Rectal smooth muscle tissue (tissue), 1 donor: ENCODE data around the gene ANKRD29.
A peak's percentile ranks its signal among the peaks of the same experiment; 100 is the strongest.

Experiments used
- H3K27ac ChIP-seq: one replicate; pipeline ENCODE4 v1.7.0; 2013; ENCODE audit warnings: low read depth, low read length, inconsistent platforms
- H3K27me3 ChIP-seq: one replicate; pipeline ENCODE4 v1.7.0; 2013; ENCODE audit warnings: low read length; ENCODE audit not compliant: control insufficient read depth, insufficient read depth
- H3K36me3 ChIP-seq: one replicate; pipeline ENCODE4 v1.7.0; 2013; ENCODE audit warnings: low read length; ENCODE audit not compliant: control insufficient read depth, insufficient read depth
- H3K4me1 ChIP-seq: one replicate; pipeline ENCODE4 v1.7.0; 2013; ENCODE audit warnings: low read length; ENCODE audit not compliant: control insufficient read depth, insufficient read depth
- H3K4me3 ChIP-seq: one replicate; pipeline ENCODE4 v1.7.0; 2013; ENCODE audit warnings: low read length
- H3K9ac ChIP-seq: one replicate; pipeline ENCODE4 v1.7.0; 2013; ENCODE audit warnings: low read length

ANKRD29 gene

GRCh38 chr18:23694637-23695430, 32.1 kb upstream of the ANKRD29 start:
- no peak overlapping the region for H3K27ac ChIP-seq
- H3K4me1 ChIP-seq: no peaks in the 10 kb centered on the region
- no peaks in the 10 kb centered on the region for H3K27me3 ChIP-seq
- H3K36me3 ChIP-seq: no peaks in the 10 kb centered on the region
- H3K4me3 ChIP-seq: no peak overlapping the region
- H3K9ac ChIP-seq: no peak overlapping the region

- no peak overlapping the region for H3K4me3 ChIP-seq
- H3K27ac ChIP-seq: no peak overlapping the region
Measured at GRCh38 chr18:23693846-23694245, 31.1 kb upstream of the ANKRD29 start.

GRCh38 chr18:23690505-23691068, 27.9 kb upstream of the ANKRD29 start:
- H3K27me3 ChIP-seq: peaks cover 4% of the 10 kb centered on the region
- no peaks in the 10 kb centered on the region for H3K4me1 ChIP-seq
- H3K36me3 ChIP-seq: no peaks in the 10 kb centered on the region
- no peak overlapping the region for H3K9ac ChIP-seq
- H3K4me3 ChIP-seq: peak overlapping the region; percentile 63
- H3K27ac ChIP-seq: no peak overlapping the region

More at GRCh38 chr18:23693846-23694245, 31.1 kb upstream of the ANKRD29 start:
- no peaks in the 10 kb centered on the region for H3K36me3 ChIP-seq
- H3K9ac ChIP-seq: no peak overlapping the region
- H3K4me1 ChIP-seq: no peaks in the 10 kb centered on the region
- peaks cover under 1% of the 10 kb centered on the region for H3K27me3 ChIP-seq

GRCh38 chr18:23689616-23690504, 27.1 kb upstream of the ANKRD29 start:
- no peak overlapping the region for H3K27ac ChIP-seq
- peaks cover 4% of the 10 kb centered on the region for H3K27me3 ChIP-seq
- peak overlapping the region; percentile 63 for H3K4me3 ChIP-seq
- no peaks in the 10 kb centered on the region for H3K36me3 ChIP-seq
- no peaks in the 10 kb centered on the region for H3K4me1 ChIP-seq
- H3K9ac ChIP-seq: no peak overlapping the region

GRCh38 chr18:23689031-23689615, 26.4 kb upstream of the ANKRD29 start, which contains the start of gene LAMA3:
TSS of gene LAMA3 (plus strand) at chr18:23689453. CDS start at chr18:23689684, 231 bp downstream.
- no peak within 1 kb of the TSS for H3K9ac ChIP-seq
- no peak within 1 kb of the TSS for H3K27ac ChIP-seq
- H3K36me3 ChIP-seq: no peaks in the 10 kb centered on the region
- no peaks in the 10 kb centered on the region for H3K4me1 ChIP-seq
- peak within 1 kb of the TSS; percentile 63 for H3K4me3 ChIP-seq
- H3K27me3 ChIP-seq: peaks cover 4% of the 10 kb centered on the region

- Histone ChIP-seq H3K4me1 (no peaks in the 10 kb centered on the region), H3K36me3 (no peaks in the 10 kb centered on the region), H3K9ac (no peak overlapping the region), H3K27me3 (peaks cover 4% of the 10 kb centered on the region), H3K4me3 (peak overlapping the region; percentile 63), H3K27ac (no peak overlapping the region)
Measured at GRCh38 chr18:23688528-23688927, 25.8 kb upstream of the ANKRD29 start.

GRCh38 chr18:23684515-23685197, 21.9 kb upstream of the ANKRD29 start:
- no peak overlapping the region for H3K4me3 ChIP-seq

GRCh38 chr18:23683671-23684070, 21.0 kb upstream of the ANKRD29 start:
- Histone ChIP-seq H3K4me3 (no peak overlapping the region), H3K27me3 (peaks cover 2% of the 10 kb centered on the region), H3K9ac (no peak overlapping the region), H3K27ac (no peak overlapping the region), H3K36me3 (no peaks in the 10 kb centered on the region), H3K4me1 (no peaks in the 10 kb centered on the region)

More at GRCh38 chr18:23684515-23685197, 21.9 kb upstream of the ANKRD29 start:
- H3K27me3 ChIP-seq: peaks cover 4% of the 10 kb centered on the region
- no peak overlapping the region for H3K27ac ChIP-seq
- no peak overlapping the region for H3K9ac ChIP-seq
- H3K4me1 ChIP-seq: no peaks in the 10 kb centered on the region
- no peaks in the 10 kb centered on the region for H3K36me3 ChIP-seq

GRCh38 chr18:23683155-23683554, 20.4 kb upstream of the ANKRD29 start:
- no peak overlapping the region for H3K4me3 ChIP-seq
- H3K27ac ChIP-seq: no peak overlapping the region
- H3K9ac ChIP-seq: no peak overlapping the region
- no peaks in the 10 kb centered on the region for H3K27me3 ChIP-seq
- H3K4me1 ChIP-seq: no peaks in the 10 kb centered on the region
- H3K36me3 ChIP-seq: no peaks in the 10 kb centered on the region

- no peak overlapping the region for H3K27ac ChIP-seq
Measured at GRCh38 chr18:23682472-23682871, 19.8 kb upstream of the ANKRD29 start.

GRCh38 chr18:23682045-23682444, 19.3 kb upstream of the ANKRD29 start:
- H3K4me3 ChIP-seq: no peak overlapping the region
- H3K4me1 ChIP-seq: no peaks in the 10 kb centered on the region
- H3K27ac ChIP-seq: no peak overlapping the region
- no peaks in the 10 kb centered on the region for H3K27me3 ChIP-seq
- no peaks in the 10 kb centered on the region for H3K36me3 ChIP-seq
- no peak overlapping the region for H3K9ac ChIP-seq

More at GRCh38 chr18:23682472-23682871, 19.8 kb upstream of the ANKRD29 start:
- Histone ChIP-seq H3K4me1 (no peaks in the 10 kb centered on the region), H3K9ac (no peak overlapping the region), H3K36me3 (no peaks in the 10 kb centered on the region), H3K27me3 (no peaks in the 10 kb centered on the region), H3K4me3 (no peak overlapping the region)
